AG04449 (cell line): Measurements from ENCODE around the gene SDR42E1.

Experiments used
- CTCF ChIA-PET: fragments of 350-600 bp; formaldehyde crosslinking; extraction: SDS; loops from one replicate; lab custom pipeline; 2021; ENCODE audit warnings: antibody characterized with exemption; lab: Yijun Ruan, JAX
- POLR2A ChIA-PET: fragments of 400-600, 350-600 bp; formaldehyde crosslinking; extraction: SDS; loops from one replicate; lab custom pipeline; 2020; ENCODE audit warnings: antibody characterized with exemption, inconsistent platforms; lab: Yijun Ruan, JAX
- DNase-seq: peaks from one replicate; pipeline ENCODE4 v3.0.0-alpha.2; 2010; ENCODE audit warnings: low read depth, low spot score
- H3K4me3 ChIP-seq: 2 replicates; pipeline ENCODE4 v1.5.1; 2011; ENCODE audit warnings: low read depth, mild to moderate bottlenecking, control low read depth, low read length
- TF ChIP-seq, protein P1 (sequence below): IDR thresholded peaks from one replicate; pipeline ENCODE4 v1.5.1; 2011; ENCODE audit warnings: mild to moderate bottlenecking, moderate library complexity, low read length, control low read depth, inconsistent platforms; ENCODE audit not compliant: insufficient read depth; ENCODE audit errors: missing control alignments

SDR42E1 gene

DNA sequence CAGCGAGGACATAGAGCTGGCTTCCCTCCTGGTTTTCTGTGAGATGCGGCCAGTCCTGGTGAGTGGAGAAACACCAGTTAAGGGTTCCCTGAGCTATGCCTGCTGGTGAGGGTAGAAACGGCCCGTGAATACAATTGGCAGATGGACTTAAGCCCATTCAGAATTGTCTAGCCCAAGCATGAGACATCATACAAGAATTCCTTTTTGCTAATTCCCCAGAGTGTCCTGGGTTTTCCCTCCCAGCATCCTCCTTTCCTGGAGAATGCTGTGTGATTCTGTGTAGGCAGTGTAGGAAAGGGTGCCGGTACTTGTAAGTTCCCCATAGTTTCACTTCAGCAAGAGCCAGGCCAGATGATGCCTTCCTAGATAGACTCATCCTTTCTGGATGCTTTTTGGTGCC lies 65.1 kb downstream of the SDR42E1 start:
- DNase-seq = no peak
- CTCF ChIA-PET = interaction anchor here (0.9 kb wide), 1 partner anchor 111 kb away, joined by 4 read pairs; no protein-coding TSS in a partner anchor
- TF ChIP-seq, protein P1, sequence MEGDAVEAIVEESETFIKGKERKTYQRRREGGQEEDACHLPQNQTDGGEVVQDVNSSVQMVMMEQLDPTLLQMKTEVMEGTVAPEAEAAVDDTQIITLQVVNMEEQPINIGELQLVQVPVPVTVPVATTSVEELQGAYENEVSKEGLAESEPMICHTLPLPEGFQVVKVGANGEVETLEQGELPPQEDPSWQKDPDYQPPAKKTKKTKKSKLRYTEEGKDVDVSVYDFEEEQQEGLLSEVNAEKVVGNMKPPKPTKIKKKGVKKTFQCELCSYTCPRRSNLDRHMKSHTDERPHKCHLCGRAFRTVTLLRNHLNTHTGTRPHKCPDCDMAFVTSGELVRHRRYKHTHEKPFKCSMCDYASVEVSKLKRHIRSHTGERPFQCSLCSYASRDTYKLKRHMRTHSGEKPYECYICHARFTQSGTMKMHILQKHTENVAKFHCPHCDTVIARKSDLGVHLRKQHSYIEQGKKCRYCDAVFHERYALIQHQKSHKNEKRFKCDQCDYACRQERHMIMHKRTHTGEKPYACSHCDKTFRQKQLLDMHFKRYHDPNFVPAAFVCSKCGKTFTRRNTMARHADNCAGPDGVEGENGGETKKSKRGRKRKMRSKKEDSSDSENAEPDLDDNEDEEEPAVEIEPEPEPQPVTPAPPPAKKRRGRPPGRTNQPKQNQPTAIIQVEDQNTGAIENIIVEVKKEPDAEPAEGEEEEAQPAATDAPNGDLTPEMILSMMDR = no peak
- POLR2A ChIA-PET = no interaction called here
- H3K4me3 ChIP-seq = no peak overlapping the region

DNA sequence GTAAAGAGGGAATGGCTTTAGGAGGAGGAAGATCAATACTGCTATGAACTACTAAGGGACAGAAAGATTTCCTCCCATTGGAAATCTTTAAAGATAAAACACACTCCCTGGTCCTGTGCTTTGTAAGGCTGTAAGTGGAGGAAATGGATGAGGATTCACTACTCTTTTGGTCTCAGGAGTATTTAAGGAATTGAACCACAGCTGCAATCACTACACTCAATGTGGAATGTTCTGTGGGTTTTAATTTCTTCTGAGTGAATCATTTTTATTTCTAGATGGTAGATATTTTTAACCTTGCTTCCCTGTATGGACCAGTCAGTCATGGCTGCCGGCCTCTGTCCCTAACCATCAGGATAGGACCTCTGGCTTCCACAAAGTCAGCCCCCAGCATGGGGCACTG lies 65.6 kb downstream of the SDR42E1 start:
- TF ChIP-seq, protein P1 = no peak
- POLR2A ChIA-PET = no interaction called here
- peak; percentile 21 for DNase-seq
- H3K4me3 ChIP-seq = no peak overlapping the region
- CTCF ChIA-PET = interaction anchor here (0.9 kb wide), 1 partner anchor 111 kb away, joined by 4 read pairs; no protein-coding TSS in a partner anchor

DNA sequence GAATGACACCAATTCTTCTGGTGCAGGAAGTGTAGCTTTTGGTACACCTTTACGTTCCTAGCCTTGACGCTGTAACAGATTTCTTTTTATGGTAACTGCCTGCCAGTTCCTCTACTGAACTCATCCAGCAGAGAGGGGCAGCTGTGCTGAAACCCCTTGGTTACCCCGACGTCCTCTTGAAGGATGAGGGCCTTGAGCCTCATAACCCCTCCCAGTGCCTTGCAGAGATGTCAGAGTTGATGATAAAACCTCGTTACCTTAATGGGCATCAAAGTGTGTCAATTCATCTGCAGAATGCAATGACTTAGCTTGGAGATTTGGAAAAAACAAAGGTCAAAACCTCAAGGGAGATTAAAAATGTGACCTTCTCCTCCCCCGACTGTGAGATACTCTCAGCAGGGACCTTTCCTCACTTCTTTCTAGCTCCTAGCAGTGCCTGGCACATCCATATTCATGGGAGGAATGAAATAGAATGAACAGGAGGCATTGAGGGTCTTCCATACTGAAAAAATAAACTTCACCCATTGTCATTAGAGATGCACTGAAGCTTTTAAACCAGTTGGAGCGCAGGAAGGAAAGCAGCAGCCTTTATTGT lies 69.2 kb downstream of the SDR42E1 start:
- TF ChIP-seq, protein P1 = no peak
- DNase-seq = no peak
- ChIA-PET CTCF (interaction anchor here (1.4 to 6.5 kb wide), 3 partner anchors 51 to 322 kb away, joined by 5 to 96 read pairs (median 6); no protein-coding TSS in a partner anchor), POLR2A (no interaction called here)
- H3K4me3 ChIP-seq = no peak overlapping the region

DNA sequence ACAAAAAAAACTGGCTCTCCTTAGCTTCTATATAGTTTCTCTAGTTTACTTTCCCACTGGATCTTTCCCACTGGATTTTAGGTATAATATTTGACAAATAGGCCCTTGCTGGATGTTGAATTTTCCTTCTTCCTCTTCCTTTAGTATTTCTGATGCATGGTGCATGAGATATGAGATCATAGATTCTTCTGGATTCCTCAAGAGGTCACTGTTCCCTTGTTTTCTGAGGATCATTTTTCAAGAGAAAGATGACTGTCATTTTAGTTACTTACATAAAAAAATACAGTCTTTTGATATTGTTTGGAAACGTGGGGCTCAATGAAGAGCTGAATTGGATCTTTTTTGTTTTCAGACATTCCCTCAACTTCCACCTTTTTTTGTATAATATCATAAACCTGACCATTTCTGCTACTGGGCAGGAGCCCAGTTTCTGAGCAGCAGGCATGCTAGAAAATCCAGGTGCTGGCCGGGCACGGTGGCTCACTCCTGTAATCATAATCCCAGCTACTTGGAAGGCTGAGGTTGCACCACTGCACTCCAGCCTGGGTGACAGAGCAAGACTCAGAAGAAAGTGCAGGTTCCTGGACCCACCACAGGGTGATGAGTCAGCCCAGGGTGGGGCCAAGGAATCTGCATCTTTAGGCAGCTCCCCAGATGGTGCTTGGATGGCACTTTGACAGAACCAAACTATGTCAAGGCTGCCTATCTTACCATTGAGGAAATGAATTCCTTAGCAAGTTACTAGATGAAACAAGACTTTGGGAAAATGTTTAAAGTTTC lies 70.3 kb downstream of the SDR42E1 start:
- ChIA-PET POLR2A (no interaction called here), CTCF (interaction anchor here (0.6 to 6.5 kb wide), 22 partner anchors 8 to 515 kb away, joined by 3 to 96 read pairs (median 3); no protein-coding TSS in a partner anchor)
- TF ChIP-seq, protein P1 = peak; percentile 31
- H3K4me3 ChIP-seq = no peak overlapping the region
- DNase-seq = peak; percentile 17

DNA sequence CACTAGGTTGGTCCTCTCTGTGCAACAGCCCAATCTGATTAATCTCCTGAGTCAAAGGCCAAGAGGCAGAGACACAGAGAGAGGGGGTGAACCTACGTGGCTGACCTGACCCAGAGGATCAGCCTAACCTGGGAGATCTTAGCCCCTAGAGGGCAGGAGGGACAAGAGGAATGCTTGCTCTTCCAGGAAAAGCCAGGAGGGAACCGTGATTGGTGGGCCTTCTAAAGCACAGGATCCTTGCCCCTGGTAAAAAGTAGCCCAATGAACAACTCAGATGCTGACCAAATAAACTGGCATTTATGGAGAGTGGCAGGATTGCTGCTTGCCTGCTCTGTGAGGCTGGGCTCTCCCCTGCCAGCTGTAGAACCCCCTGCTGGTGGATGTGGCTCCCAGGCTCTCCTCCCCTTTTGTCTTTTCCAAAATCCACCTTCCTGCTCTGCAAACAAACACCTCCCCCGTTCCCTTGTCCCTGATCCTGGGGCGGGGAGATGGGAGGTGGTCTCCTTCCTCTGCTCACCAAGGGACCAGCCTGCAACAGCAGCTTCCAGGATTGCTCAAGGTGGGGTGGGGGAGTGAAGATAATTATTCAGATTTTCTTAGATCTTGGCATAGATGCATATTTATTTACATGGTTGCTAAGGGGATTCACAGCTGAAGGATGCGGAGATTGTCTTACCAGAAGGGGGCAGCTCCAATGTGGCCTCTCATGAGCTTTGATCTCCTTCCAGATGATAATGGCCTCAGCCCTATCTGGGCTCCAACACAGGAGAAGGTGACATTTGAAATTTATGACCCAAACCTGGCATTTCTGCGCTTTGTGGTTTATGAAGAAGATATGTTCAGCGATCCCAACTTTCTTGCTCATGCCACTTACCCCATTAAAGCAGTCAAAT lies 71.9 kb downstream of the SDR42E1 start:
- ChIA-PET POLR2A (no interaction called here), CTCF (interaction anchor here (0.8 to 6.5 kb wide), 6 partner anchors 9 to 291 kb away, joined by 3 to 96 read pairs (median 5); no protein-coding TSS in a partner anchor)
- DNase-seq = no peak
- no peak overlapping the region for H3K4me3 ChIP-seq
- TF ChIP-seq, protein P1 = no peak
